Measurements from ENCODE around the gene PKHD1. TPM values are rescaled to one million over a fixed set of nuclear protein-coding genes. Genes with fewer than 3 reads are reported as not detected.

The PKHD1 gene
- total and polyA plus RNA-seq, 2 donors (not counting 1 experiment from before 2014, with no cell fraction given), result not detected

DNA sequence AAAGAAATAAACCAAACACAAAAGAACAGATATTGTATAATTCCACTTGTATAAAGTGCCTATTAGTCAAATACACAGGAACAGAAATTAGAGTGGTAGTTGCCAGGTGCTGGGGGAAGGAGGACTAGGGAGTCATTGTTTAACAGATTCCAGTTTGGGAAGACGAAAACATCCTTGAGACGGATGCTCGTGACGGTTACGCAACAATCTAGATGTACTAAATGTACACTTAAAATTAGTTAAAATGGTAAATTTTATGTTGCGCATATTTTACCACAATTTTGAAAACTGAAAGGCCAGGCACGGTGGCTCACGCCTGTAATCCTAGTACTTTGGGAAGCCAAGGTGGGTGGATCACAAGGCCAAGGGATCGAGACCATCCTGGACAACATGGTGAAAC is 111.0 kb downstream of the PKHD1 start:
- H3K4me1 Mint-ChIP-seq, result no peaks in the 10 kb centered on the region
- no peaks in the 10 kb centered on the region for H3K36me3 ChIP-seq (replicated peaks in 1 of 2; ENCODE audit: control extremely low read depth in 1 of 2, control insufficient read depth in 1 of 2, extremely low read depth in 1 of 2, insufficient read depth in 2 of 2, low read length in 1 of 2)
- TF ChIP-seq, protein P1, sequence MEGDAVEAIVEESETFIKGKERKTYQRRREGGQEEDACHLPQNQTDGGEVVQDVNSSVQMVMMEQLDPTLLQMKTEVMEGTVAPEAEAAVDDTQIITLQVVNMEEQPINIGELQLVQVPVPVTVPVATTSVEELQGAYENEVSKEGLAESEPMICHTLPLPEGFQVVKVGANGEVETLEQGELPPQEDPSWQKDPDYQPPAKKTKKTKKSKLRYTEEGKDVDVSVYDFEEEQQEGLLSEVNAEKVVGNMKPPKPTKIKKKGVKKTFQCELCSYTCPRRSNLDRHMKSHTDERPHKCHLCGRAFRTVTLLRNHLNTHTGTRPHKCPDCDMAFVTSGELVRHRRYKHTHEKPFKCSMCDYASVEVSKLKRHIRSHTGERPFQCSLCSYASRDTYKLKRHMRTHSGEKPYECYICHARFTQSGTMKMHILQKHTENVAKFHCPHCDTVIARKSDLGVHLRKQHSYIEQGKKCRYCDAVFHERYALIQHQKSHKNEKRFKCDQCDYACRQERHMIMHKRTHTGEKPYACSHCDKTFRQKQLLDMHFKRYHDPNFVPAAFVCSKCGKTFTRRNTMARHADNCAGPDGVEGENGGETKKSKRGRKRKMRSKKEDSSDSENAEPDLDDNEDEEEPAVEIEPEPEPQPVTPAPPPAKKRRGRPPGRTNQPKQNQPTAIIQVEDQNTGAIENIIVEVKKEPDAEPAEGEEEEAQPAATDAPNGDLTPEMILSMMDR (IDR thresholded peaks at IDR 0.05), result no peak
- no peak for TF ChIP-seq EZH2 (IDR thresholded peaks at IDR 0.05; ENCODE audit: borderline replicate concordance, insufficient read depth, low read depth, low read length, poor library complexity, severe bottlenecking)
- H3K9me3 ChIP-seq (ENCODE audit: control extremely low read depth in 1 of 3, control insufficient read depth in 2 of 3, insufficient read depth in 1 of 3, low read length in 2 of 3), result peaks cover 0 to 5% (median 0%) of the 10 kb centered on the region in 3 donors
- H3K79me2 ChIP-seq (ENCODE audit: control insufficient read depth, insufficient read depth, low read length), result no peaks in the 10 kb centered on the region
- H3K27me3 ChIP-seq (replicated peaks in 1 of 4; ENCODE audit: control extremely low read depth in 1 of 4, control insufficient read depth in 3 of 4, insufficient read depth in 4 of 4, low read length in 3 of 4), result no peaks in the 10 kb centered on the region
- no peaks in the 10 kb centered on the region for H4K20me1 ChIP-seq (ENCODE audit: control insufficient read depth, insufficient read depth, low read length, poor library complexity, severe bottlenecking)
- no peak overlapping the region for H3K4me3 ChIP-seq (ENCODE audit: control extremely low read depth in 1 of 5, extremely low read depth in 1 of 5, insufficient read depth in 1 of 5, low read depth in 2 of 5, low read length in 4 of 5)
- intact Hi-C loops (cut with micrococcal nuclease), result no loop called here
- ChIA-PET POLR2A (no interaction called here), CTCF (no interaction called here)
- H3K4me1 ChIP-seq (ENCODE audit: control insufficient read depth in 2 of 2, insufficient read depth in 2 of 2, low read length in 2 of 2), result no peaks in the 10 kb centered on the region
- H3K9me3 Mint-ChIP-seq (ENCODE audit: insufficient read depth), result no peaks in the 10 kb centered on the region
- no peak overlapping the region for H2AFZ ChIP-seq (ENCODE audit: insufficient read depth, low read depth, low read length, poor library complexity, severe bottlenecking)
- H3K27ac ChIP-seq (ENCODE audit: low read length in 2 of 2), result no peak overlapping the region
- ATAC-seq (ENCODE audit: low read depth) (no peak), DNase-seq (no peak)
- WGBS (ENCODE audit: insufficient coverage), result no CpG with 5 or more reads among the region's 9 CpGs
- peaks cover 15% of the 10 kb centered on the region for H3K27me3 Mint-ChIP-seq
- H3K9ac ChIP-seq (ENCODE audit: low read length), result no peak overlapping the region
- no peak overlapping the region for H3K4me2 ChIP-seq (replicated peaks; ENCODE audit: low read depth, low read length, poor library complexity, severe bottlenecking)
- H3K27ac Mint-ChIP-seq, result no peak overlapping the region
- H3K4me3 Mint-ChIP-seq, result no peak overlapping the region

DNA sequence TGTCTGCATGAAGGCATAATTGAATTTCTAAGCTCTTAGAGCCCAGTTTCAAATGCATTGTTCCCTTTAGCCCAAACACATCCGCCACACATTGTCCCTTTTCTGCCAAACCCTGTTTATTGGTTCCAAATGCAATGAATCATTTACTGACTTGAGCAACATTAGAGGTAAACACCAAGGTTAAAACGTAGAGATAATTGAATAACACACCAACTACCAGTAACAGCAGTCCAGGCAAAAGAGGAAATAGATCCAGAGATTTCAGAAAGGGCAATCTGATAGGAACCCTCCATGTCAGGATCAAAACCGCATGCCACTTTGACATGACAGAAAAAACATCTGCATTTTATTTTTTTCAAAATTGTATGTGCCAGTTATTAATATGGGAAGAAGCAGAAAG is 114.8 kb downstream of the PKHD1 start:
- TF ChIP-seq, protein P1 (IDR thresholded peaks at IDR 0.05), result no peak
- TF ChIP-seq EZH2 (IDR thresholded peaks at IDR 0.05; ENCODE audit: borderline replicate concordance, insufficient read depth, low read depth, low read length, poor library complexity, severe bottlenecking), result no peak

More for the DNA sequence above, 114.8 kb downstream of the PKHD1 start:
- Mint-ChIP-seq H3K27me3 (peaks cover 15% of the 10 kb centered on the region), H3K27ac (no peak overlapping the region), H3K4me3 (no peak overlapping the region), H3K4me1 (no peaks in the 10 kb centered on the region), H3K9me3 (ENCODE audit: insufficient read depth) (peaks cover 3% of the 10 kb centered on the region)
- Histone ChIP-seq H3K79me2 (ENCODE audit: control insufficient read depth, insufficient read depth, low read length) (no peaks in the 10 kb centered on the region), H2AFZ (ENCODE audit: insufficient read depth, low read depth, low read length, poor library complexity, severe bottlenecking) (no peak overlapping the region), H3K4me1 (ENCODE audit: control insufficient read depth in 2 of 2, insufficient read depth in 2 of 2, low read length in 2 of 2) (no peaks in the 10 kb centered on the region), H3K36me3 (replicated peaks in 1 of 2; ENCODE audit: control extremely low read depth in 1 of 2, control insufficient read depth in 1 of 2, extremely low read depth in 1 of 2, insufficient read depth in 2 of 2, low read length in 1 of 2) (no peaks in the 10 kb centered on the region), H4K20me1 (ENCODE audit: control insufficient read depth, insufficient read depth, low read length, poor library complexity, severe bottlenecking) (no peaks in the 10 kb centered on the region), H3K4me2 (replicated peaks; ENCODE audit: low read depth, low read length, poor library complexity, severe bottlenecking) (no peak overlapping the region), H3K27ac (ENCODE audit: low read length in 2 of 2) (no peak overlapping the region), H3K9ac (ENCODE audit: low read length) (no peak overlapping the region), H3K27me3 (replicated peaks in 1 of 4; ENCODE audit: control extremely low read depth in 1 of 4, control insufficient read depth in 3 of 4, insufficient read depth in 4 of 4, low read length in 3 of 4) (no peaks in the 10 kb centered on the region), H3K4me3 (ENCODE audit: control extremely low read depth in 1 of 5, extremely low read depth in 1 of 5, insufficient read depth in 1 of 5, low read depth in 2 of 5, low read length in 4 of 5) (no peak overlapping the region), H3K9me3 (ENCODE audit: control extremely low read depth in 1 of 3, control insufficient read depth in 2 of 3, insufficient read depth in 1 of 3, low read length in 2 of 3) (peaks cover 0 to 2% (median 0%) of the 10 kb centered on the region in 3 donors)
- 60% methylated on average over 1 of the region's 3 CpGs for WGBS (ENCODE audit: insufficient coverage)
- DNase-seq (no peak), ATAC-seq (ENCODE audit: low read depth) (no peak)
- ChIA-PET POLR2A (no interaction called here), CTCF (no interaction called here)
- intact Hi-C loops (cut with micrococcal nuclease), result no loop called here

All from B cell (primary cell).